HG03159 (cell line): ENCODE data around the gene P2RX2.

Experiments
- ATAC-seq: cut with Tn5 transposase; IDR thresholded peaks from one replicate; pipeline ENCODE4 v1.9.1; 2021; ENCODE audit warnings: mild to moderate bottlenecking, moderate library complexity; ENCODE audit not compliant: unreplicated experiment

The P2RX2 gene

DNA sequence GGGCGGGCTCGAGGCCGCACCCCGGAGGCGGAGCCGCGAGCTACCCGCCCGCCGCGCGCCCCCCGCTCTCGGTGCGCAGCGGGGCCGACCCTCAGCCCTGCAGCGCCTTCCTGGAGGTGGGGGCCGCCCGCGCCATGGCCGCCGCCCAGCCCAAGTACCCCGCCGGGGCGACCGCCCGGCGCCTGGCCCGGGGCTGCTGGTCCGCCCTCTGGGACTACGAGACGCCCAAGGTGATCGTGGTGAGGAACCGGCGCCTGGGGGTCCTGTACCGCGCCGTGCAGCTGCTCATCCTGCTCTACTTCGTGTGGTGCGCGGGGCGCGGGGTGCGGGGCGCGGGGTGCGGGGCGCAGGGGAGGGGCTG, at the start of gene P2RX2:
P2RX2 (plus strand) TSS at position 94 of the 361 bp plus-strand sequence; CDS start at position 135, 41 bp downstream.
- no peak for ATAC-seq

DNA sequence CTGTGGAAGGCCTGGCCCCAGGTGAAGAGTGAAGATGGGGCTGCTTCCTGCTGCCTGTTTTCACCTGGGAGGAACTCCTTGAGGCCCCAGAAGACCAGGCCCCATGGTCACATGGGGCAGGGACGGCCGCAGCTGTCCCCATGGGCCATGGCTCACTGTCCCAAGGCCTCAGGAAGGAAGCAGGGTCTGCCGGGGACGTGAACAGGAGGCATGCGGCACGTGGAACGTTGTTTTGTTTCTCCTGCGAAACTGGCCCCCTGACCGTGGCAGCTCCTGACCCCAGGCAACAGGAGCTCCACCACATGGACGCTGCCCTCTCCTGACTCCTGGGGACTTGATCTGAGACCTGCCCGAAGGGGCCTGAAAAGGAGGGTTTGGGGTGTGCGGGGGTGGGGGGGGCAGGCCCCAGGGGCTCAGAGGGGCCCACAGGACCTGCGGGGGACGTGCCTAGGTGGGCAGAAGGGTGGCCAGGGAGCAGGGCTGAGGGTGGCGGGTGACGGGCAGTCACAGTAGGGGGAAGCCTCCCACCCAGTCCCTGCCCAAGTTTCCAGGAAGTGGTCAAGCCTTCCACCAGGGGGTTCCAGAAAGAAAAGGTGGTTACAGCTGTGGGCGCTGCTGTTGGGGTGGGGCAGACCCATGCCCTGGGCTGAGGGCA, 49.6 kb upstream of the P2RX2 start:
- no peak for ATAC-seq

DNA sequence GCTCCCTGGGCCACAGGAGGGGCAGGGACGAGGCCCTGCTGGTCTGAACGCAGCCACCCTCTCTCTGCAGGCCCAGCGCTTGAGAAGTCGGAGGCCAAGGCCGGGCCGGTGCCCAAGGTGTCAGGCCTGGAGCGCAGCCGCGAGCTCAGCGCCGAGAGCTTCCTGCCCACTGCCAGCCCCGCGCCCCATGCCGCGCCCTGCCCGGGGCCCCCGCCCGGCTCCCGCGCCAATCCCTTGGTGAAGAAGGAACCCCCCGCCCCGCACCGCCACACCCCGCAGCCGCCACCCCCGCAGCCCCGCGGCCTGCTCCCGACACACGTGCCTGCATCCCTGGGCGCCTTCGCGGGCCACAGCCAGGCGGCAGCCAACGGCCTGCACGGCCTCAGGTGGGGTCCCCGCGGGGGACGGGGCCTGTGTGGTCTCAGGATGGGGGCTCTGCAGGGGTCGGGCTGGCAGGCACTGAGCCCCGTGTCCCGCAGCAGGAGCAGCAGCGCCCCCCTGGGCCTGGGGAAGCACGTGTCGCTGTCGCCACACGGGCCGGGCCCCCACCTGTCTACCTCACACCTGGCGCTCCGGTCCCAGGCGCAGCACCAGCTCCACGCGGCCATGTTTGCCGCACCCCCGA, 48.6 kb upstream of the P2RX2 start:
- ATAC-seq: no peak

GRCh38 chr12:132570635-132571034, 47.9 kb upstream of the P2RX2 start:
- ATAC-seq: no peak

GRCh38 chr12:132571051-132571450, 47.5 kb upstream of the P2RX2 start:
- ATAC-seq: no peak

DNA sequence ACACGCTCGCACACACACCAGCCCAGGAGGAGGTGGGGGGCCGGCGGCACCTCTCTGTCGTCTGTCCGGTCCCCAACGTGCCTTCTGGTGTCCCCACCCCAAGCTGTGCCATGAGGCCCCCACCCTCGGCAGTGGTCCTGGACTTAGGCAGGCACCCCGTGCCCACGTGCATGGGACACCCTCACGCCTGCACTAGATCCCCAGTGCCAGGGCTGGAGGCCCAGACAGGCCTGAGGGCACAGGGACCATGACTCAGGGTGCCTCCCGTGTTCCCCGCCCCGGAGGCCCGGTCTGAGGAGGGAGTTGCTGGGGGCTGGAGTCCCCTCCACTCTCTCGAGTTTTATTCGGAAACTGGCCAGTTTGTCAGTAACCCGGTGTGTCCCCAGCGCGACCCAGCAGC, 47.0 kb upstream of the P2RX2 start:
- no peak for ATAC-seq

DNA sequence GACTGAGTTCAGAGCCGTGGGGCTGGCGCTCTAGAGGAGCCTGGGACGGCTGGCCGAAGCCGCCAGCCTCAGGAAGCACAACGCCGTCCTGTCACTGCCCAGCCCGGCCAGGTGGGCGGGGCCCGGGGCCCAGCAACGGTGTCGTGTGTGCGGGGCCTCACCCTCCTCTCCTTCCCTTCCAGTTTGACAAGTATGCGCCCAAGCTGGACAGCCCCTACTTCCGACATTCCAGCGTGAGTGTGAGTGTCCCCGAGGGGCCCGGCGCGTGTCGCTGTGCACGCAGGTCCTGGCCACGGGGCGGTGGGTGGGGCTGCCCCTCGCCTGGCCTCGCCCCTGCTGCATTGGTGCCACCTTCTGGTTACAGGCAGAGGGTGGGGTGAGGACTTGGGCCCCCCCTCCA, 46.5 kb upstream of the P2RX2 start:
- no peak for ATAC-seq

- ATAC-seq: no peak
Observed at GRCh38 chr12:132572801-132573760, 45.5 kb upstream of the P2RX2 start.

DNA sequence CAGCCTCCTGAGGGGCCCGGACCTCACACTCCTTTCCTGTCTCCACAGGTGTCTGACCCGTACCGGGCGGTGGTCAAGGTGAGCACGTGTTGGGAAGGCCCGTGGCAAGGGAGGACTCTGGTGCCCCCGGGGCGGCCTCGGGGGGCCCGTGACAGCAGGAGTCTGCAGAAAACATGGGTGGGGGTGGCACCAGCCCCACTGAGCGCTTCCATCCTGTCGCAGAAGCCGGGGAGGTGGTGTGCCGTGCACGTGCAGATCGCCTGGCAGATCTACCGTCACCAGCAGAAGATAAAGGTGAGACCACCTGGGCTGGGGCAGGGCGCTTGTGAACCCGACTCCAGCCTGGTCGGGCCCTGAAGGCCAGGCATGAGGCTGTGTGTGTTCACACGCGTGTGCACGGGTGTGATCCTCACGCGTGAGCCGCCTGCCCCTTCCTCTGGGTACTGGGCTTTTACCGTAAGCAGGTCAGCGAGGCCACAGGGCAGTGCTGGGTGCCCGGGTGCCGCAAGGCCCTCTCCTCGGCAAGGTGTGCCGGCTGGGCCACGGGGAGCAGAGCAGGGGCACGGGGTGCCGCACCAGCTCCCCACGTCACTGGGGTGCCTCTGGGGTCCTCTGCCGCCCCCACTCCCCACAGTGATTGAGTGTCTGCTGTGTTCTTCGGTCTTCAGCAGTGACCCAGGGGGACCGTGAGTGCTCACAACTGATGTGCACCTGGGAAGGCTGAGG, 44.1 kb upstream of the P2RX2 start:
- ATAC-seq: no peak

DNA sequence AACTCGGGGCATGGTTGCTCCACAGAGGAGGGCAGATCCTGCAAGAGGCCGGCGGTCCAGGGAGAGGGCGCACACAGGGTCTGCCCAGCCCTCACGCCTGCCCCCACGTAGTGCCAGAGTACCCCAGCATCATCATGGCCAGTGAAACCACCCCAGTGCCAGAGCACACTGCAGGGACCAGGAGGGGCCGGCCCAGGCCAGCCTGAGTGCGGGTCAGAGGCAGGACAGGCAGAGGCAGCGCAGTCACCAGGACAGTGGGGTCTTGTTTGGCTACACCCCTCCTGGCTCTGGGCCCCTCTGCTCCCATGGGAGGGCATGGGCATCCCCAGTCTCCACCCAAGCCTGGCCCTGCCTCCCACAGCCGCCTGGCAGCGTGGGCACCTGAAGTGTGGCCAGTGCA, 42.9 kb upstream of the P2RX2 start:
- ATAC-seq: no peak

DNA sequence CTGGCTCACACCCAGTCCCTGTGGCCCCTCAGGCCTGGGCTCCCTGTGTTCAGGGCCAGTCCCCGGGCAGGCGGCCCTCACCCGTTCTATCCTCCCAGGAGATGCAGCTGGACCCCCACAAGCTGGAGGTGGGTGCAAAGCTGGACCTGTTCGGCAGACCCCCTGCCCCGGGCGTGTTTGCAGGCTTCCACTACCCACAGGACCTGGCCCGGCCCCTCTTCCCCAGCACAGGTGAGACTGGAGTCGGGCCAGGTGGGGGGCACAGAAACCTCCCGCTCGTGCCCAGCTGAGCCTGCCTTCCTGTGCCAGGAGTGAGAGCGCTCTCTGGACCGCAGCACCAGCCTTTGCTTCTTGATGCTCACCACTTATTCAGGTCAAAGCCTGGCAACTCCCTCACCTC, 41.9 kb upstream of the P2RX2 start:
- ATAC-seq: no peak

- ATAC-seq: no peak
Observed at GRCh38 chr12:132577191-132577920, 41.2 kb upstream of the P2RX2 start.

GRCh38 chr12:132578118-132578517, 40.5 kb upstream of the P2RX2 start:
- no peak for ATAC-seq

DNA sequence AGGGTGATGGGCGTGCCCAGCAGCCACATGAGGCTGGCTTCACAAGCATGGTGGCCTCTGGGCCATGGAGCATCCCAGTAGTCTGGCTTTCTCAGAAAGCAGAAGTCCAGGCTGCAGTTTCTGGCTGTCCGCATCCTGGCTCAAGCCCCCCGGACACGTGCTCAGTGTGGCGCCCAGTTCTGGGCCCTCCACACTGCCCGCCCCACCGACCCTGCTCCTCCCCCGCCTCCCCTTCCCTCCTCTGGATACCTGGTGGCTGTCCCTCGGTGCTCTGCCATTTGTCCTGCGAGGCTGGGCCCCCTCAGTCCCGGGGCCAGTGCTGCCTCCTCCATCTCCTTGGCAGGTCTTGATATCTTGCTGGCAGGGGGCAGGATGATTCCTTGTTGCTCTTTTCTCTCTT, 39.8 kb upstream of the P2RX2 start:
- ATAC-seq: no peak

DNA sequence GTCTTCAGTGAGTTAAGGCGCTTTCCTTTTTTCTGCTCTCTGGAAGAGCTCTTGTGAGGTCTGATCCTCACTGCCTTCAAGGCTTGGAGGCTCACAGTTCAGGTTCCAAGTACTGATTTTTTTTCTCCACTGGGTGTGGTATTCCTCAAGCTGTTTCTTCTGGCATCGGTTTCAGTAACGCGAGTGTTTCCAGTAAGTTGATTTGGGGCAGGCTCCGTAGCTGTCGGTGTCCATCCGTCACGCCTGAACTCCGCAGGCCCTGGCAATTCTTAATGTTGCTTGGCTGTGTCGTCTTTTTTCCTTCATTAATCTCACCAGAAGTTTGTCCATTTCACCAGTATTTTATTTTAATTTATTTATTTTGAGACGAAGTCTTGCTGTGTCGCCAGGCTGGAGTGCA, 38.8 kb upstream of the P2RX2 start:
- ATAC-seq: no peak

- no peak for ATAC-seq
Observed at GRCh38 chr12:132580701-132581292, 37.8 kb upstream of the P2RX2 start.

GRCh38 chr12:132581348-132582057, 37.1 kb upstream of the P2RX2 start:
- ATAC-seq: no peak

- ATAC-seq: no peak
Observed at GRCh38 chr12:132582058-132582420, 36.5 kb upstream of the P2RX2 start.

DNA sequence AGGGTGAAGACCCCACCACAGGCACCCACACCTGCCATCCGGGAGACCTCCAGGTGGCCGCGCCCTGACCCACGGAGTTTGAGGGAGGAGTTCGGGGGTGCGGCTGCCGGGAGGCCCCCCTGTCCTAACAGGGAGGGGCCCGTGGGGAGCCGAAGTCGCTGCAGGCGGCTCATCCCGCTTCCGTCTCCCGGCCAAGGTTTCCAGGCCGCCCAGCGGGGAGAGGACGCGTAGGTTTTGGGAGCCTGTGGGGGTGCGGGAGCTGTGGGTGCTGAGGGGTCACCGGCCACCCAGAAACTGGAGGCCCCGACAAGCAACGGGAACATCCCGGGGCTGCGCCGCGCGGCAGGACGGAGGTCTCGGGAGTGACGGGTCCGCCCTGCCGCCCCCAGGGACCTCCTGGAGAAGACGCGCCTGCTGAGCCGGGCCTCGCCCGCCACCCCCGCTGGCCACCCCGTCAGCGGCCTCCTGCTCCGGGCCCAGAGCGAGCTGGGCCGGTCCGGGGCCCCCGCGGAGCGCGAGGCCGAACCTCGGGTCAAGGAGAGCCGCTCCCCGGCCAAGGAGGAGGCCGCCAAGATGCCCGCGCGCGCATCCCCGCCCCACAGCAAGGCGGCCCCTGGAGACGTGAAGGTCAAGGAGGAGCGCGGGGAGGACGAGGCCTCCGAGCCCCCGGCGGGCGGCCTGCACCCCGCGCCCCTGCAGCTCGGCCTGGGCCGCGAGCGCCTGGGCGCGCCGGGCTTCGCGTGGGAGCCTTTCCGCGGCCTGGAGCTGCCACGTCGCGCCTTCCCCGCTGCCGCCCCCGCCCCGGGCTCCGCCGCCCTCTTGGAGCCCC, 35.8 kb upstream of the P2RX2 start:
- ATAC-seq: no peak
